Uterus (tissue), 2 donors: ENCODE results near the gene URB1.

Experiments
- POLR2A ChIP-seq, 2 donors: fragments of 450-650 bp; IDR thresholded peaks; one replicate each; pipeline ENCODE4 v1.6.1; 2016; ENCODE audit warnings: antibody characterized with exemption in 2 of 2, mild to moderate bottlenecking in 1 of 2, moderate library complexity in 1 of 2
- TF ChIP-seq, protein P1 (sequence below), 4 experiments: fragments of 200-600 bp in 2 of 4; fragments of 450-650 bp in 2 of 4; sonication (generic) in 2 of 4; IDR thresholded peaks; one replicate each; pipeline ENCODE4 v1.5.1; 2016 to 2019; ENCODE audit warnings: antibody characterized with exemption in 4 of 4, mild to moderate bottlenecking in 2 of 4, moderate library complexity in 1 of 4

DNA sequence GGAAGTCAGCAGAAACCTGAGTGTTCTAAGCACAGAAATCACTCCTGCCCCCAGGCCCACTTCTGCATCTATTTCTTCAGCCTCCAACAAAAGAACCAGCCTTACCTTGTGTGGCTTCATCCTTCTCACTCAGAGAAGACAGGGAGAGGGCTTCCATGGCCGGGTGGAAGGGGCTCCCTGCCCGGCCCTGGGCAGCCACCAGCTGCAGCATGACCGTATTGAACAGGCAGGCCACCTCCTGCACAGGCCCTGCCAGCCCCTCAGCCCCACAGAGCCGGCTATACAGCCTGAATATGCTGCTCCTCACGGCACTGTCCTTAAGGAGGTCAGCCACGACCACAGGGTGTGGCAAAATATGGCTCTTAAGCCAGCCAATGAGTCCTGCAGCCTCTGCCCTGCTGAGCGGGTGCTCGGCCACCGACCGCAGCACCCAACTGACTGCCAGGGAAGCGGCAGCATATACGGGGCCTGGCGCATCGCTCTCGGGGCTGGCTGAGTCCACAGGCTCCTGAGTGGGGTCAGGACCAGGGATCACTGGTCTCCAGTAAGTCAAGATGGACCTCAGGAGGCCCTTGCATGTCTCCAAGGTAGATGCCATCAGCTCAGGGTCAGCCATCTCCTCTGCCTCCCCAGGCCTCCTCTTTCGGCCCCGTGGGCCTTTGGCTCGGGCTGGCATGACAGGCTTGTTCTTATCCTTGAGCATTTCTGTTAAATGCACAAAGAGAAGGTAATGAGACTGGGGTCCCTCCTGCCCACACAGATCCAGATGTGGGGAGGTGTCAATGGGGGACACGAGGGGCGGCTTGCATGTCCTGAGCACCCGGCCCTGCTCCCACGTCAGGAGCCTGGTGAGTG is 76.2 kb downstream of the URB1 start:
- TF ChIP-seq POLR2A (IDR thresholded peaks at IDR 0.05), result no peak
- TF ChIP-seq, protein P1, sequence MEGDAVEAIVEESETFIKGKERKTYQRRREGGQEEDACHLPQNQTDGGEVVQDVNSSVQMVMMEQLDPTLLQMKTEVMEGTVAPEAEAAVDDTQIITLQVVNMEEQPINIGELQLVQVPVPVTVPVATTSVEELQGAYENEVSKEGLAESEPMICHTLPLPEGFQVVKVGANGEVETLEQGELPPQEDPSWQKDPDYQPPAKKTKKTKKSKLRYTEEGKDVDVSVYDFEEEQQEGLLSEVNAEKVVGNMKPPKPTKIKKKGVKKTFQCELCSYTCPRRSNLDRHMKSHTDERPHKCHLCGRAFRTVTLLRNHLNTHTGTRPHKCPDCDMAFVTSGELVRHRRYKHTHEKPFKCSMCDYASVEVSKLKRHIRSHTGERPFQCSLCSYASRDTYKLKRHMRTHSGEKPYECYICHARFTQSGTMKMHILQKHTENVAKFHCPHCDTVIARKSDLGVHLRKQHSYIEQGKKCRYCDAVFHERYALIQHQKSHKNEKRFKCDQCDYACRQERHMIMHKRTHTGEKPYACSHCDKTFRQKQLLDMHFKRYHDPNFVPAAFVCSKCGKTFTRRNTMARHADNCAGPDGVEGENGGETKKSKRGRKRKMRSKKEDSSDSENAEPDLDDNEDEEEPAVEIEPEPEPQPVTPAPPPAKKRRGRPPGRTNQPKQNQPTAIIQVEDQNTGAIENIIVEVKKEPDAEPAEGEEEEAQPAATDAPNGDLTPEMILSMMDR (IDR thresholded peaks at IDR 0.05), result no peak
